Adipocyte (in vitro differentiated cells): Measurements from ENCODE around the gene SYT13.

ENCODE experiments used
- DNase-seq: peaks from one replicate; pipeline ENCODE4 v3.0.0-alpha.2; 2015; ENCODE audit warnings: low read depth
- H3K27me3 ChIP-seq: replicated peaks from 2 replicates; pipeline ENCODE4 v1.7.0; 2013; ENCODE audit warnings: mild to moderate bottlenecking, low read length, moderate library complexity; ENCODE audit not compliant: control insufficient read depth, insufficient read depth
- H3K36me3 ChIP-seq: 2 replicates; pipeline ENCODE4 v1.7.0; 2013; ENCODE audit warnings: low read length, mild to moderate bottlenecking, moderate library complexity; ENCODE audit not compliant: control insufficient read depth, insufficient read depth, severe bottlenecking
- H3K4me1 ChIP-seq: 2 replicates; pipeline ENCODE4 v1.7.0; 2013; ENCODE audit warnings: mild to moderate bottlenecking, low read length, moderate library complexity; ENCODE audit not compliant: control insufficient read depth, insufficient read depth
- H3K4me3 ChIP-seq: 2 replicates; pipeline ENCODE4 v1.7.0; 2013; ENCODE audit warnings: mild to moderate bottlenecking, low read length, moderate library complexity
- H3K9ac ChIP-seq: 2 replicates; pipeline ENCODE4 v1.7.0; 2013; ENCODE audit warnings: mild to moderate bottlenecking, low read length, moderate library complexity
- H3K9me3 ChIP-seq: 2 replicates; pipeline ENCODE4 v1.7.0; 2013; ENCODE audit warnings: mild to moderate bottlenecking, low read length, moderate library complexity; ENCODE audit not compliant: control insufficient read depth

The SYT13 gene

DNA sequence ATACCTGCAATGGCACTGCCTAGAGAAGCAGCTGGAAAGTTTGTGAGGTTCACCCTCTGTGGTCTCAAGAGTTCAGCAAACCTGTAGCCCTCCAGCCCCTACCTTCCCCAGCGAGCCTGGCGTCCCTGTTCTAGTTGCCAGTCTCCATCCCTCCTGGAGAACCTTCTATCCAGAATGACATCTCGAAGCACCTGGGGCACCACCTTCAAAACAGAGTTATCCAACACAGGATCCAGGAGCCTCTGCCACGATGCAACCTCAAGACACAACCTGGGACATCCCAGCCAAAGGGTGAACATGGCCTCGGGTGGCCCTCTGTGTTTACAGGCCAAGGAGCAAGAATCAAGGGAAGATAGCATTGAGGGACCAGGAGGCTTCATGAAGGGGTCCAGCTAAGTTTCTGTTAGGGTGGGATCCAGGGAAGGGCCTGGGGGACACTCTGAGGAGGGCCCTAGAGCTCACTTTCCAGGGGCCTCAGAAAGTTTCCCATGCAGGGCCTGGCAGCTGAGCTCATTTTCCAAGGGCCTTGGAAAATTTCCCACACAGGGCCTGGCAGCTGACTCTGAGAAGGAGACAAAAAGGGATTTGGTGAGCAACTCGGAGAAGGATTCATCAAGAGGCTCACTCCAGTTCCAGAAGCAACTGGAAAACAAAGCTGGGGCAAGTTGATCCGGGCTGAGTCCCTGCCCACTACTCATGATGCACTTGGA lies 36.9 kb upstream of the SYT13 start:
- H3K4me3 ChIP-seq: no peak overlapping the region
- H3K4me1 ChIP-seq: no peaks in the 10 kb centered on the region
- no peak overlapping the region for H3K9ac ChIP-seq
- peaks cover 33% of the 10 kb centered on the region for H3K9me3 ChIP-seq
- DNase-seq: no peak
- peaks cover 67% of the 10 kb centered on the region for H3K27me3 ChIP-seq
- no peaks in the 10 kb centered on the region for H3K36me3 ChIP-seq

DNA sequence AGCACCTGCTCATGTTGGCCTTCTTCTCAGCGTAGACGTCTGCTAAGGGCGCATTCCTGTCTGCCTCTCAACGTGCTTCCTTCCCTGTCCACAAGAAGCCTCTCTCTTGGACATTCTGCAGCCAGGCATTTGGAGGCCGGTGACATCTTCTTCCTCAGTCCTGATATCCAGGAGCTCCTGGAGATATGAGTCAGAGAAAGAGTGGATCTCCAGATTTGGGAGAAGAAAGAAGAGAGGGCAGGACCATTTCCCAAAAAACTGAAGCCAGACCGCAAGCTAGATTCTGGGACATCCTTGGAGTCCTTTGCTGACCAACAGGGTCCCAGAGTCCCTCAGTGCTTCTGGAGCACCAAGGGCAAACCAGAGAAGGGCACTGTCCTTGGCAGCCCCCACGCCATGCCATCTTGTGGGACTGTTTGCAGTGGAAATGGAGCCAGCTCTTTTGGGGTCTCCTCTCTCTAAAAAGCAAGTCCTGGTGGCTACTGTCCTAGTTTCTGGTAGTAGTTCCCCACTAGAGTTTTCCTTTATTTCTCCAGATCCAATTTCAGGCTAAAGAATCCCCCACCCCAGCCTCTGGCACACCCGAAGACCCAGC lies 36.1 kb upstream of the SYT13 start:
- DNase-seq: no peak
- no peak overlapping the region for H3K9ac ChIP-seq
- H3K4me1 ChIP-seq: no peaks in the 10 kb centered on the region
- H3K9me3 ChIP-seq: peaks cover 25% of the 10 kb centered on the region
- peaks cover 67% of the 10 kb centered on the region for H3K27me3 ChIP-seq
- no peaks in the 10 kb centered on the region for H3K36me3 ChIP-seq
- H3K4me3 ChIP-seq: no peak overlapping the region

DNA sequence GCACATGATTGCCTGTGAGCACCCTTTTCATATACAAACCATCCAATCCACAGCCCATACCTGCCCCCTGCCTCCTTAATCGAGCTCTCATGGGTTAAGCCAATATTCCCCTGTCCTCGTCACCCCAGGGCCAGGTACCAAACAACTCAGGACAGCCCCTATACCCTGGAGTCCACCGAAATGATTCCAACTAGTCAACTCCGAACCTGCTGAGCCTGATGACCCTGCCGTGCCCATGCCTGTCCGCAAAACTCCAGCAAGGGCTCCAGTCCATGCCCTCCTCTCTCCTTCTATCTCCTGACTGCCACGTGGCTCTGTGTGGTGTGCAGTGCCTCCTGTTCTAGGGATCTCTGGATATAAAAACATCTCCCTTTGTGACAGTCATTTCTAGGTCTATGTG lies 35.5 kb upstream of the SYT13 start:
- Histone ChIP-seq H3K4me1 (no peaks in the 10 kb centered on the region), H3K27me3 (peaks cover 70% of the 10 kb centered on the region), H3K9ac (no peak overlapping the region), H3K36me3 (no peaks in the 10 kb centered on the region), H3K9me3 (peaks cover 19% of the 10 kb centered on the region), H3K4me3 (no peak overlapping the region)
- DNase-seq: no peak

DNA sequence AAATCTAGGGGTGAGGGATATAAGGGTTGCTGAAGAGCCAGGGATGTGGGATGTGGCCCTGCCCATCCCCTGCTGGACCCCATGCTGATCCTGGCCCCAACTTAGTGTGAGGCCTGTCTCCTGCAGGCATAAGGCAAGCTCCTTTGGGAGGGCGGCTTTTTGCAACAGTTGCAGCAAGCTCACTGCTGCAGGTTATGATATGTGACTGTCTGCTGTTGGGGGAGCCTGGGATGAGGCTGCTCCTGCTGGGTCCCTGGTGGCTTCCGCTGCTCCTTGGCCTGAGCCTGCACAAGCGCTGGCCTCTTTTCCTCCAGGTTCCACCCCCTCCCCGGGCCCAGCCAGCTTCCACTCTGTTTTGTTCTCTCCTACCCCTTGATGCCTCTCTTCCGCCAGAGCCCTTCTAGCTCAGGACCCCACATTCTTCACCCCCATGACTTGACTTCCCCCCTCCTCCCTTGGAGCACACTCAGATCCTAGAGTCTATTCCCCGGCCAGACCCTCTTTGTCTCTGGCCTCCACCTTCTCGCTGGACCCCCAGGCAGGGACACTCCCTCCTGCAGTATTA lies 35.0 kb upstream of the SYT13 start:
- peaks cover 70% of the 10 kb centered on the region for H3K27me3 ChIP-seq
- no peak overlapping the region for H3K9ac ChIP-seq
- H3K4me3 ChIP-seq: no peak overlapping the region
- H3K9me3 ChIP-seq: peaks cover 14% of the 10 kb centered on the region
- no peaks in the 10 kb centered on the region for H3K36me3 ChIP-seq
- no peaks in the 10 kb centered on the region for H3K4me1 ChIP-seq
- DNase-seq: no peak

DNA sequence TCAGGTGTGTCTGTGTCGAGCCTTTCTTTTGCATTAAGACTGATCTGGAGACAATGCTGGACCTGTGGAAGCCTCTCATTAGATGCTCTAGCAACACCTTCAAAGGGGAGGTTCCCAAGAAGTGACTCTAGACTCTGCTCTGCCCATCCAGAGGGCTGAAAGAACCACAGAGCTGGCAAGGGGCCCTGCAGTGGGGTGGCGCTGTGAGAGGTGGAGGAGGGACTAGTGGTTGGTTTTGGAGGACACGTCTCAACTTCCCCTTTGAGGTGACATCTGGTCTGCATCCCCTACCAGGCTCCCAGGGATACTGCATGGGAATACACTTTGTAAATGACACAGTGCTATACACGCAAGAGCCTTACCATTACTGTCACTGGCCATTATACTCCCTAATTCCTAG lies 34.2 kb upstream of the SYT13 start:
- H3K4me1 ChIP-seq: no peaks in the 10 kb centered on the region
- DNase-seq: no peak
- no peak overlapping the region for H3K4me3 ChIP-seq

DNA sequence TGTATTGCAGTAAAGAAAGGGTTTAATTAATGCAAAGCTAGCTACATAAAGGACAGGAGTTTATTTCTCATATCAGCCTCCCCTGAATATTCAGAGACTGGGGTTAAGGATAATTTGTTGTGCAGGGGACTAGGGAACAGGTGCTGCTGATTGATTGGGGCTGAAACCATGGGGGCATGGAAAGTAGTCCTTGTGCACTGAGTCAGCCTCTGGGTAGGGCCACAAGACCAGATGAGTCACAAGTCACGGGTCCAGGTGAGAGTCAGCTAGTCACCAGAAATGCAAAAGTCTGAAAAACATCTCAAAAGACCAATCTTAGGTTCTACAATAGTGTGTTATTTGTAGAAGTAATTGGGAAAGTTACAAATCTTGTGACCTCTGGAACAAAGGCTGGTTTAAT lies 32.9 kb upstream of the SYT13 start:
- no peaks in the 10 kb centered on the region for H3K36me3 ChIP-seq
- peaks cover 76% of the 10 kb centered on the region for H3K27me3 ChIP-seq
- H3K4me3 ChIP-seq: no peak overlapping the region
- H3K9ac ChIP-seq: no peak overlapping the region
- no peak for DNase-seq
- no peaks in the 10 kb centered on the region for H3K4me1 ChIP-seq
- peaks cover 10% of the 10 kb centered on the region for H3K9me3 ChIP-seq

More for the DNA sequence above, 34.2 kb upstream of the SYT13 start:
- Histone ChIP-seq H3K9me3 (peaks cover 10% of the 10 kb centered on the region), H3K36me3 (no peaks in the 10 kb centered on the region), H3K27me3 (peaks cover 75% of the 10 kb centered on the region), H3K9ac (no peak overlapping the region)

DNA sequence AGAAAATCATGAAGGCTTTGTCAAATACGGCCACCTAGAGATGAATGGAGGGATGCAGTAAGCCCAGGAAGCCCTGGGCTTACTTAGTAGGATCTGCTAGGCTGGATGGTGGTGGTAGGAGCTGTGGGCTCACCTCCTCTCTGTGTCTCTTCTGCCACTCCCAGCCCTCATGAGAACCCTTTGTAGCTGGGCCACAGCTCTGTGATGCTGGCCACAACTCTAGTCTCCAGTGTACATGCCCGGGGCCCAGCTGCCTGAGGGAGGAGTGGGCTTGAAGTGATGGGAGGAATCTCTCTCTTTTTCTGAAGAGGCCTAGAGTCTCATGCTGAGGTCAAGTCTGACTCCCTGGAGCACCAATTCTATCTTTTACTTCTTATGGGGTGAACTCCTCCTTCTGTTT lies 32.4 kb upstream of the SYT13 start:
- no peak for DNase-seq
- Histone ChIP-seq H3K9me3 (peaks cover 10% of the 10 kb centered on the region), H3K4me3 (no peak overlapping the region), H3K9ac (no peak overlapping the region), H3K27me3 (peaks cover 76% of the 10 kb centered on the region), H3K36me3 (no peaks in the 10 kb centered on the region), H3K4me1 (no peaks in the 10 kb centered on the region)

DNA sequence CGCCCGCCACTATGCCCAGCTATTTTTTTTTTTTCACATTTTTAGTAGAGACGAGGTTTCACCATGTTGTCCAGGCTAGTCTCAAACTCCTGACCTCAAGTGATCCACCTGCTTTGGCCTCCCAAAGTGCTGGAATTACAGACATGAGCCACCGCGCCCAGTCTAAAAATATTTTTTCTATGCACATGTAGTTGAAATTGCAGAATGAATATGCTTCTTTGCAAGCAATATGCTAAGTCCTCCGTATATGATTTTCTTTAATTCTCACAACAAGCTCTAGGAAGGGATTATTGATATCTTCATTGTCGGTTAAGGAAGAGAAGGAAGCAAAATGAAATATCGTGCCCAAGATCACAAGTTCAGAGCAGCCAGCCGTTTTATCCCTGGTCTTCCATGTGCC lies 30.1 kb upstream of the SYT13 start:
- no peaks in the 10 kb centered on the region for H3K4me1 ChIP-seq
- peaks cover 58% of the 10 kb centered on the region for H3K27me3 ChIP-seq
- H3K36me3 ChIP-seq: no peaks in the 10 kb centered on the region
- no peak for DNase-seq
- no peak overlapping the region for H3K4me3 ChIP-seq
- H3K9ac ChIP-seq: no peak overlapping the region
- peaks cover 10% of the 10 kb centered on the region for H3K9me3 ChIP-seq

DNA sequence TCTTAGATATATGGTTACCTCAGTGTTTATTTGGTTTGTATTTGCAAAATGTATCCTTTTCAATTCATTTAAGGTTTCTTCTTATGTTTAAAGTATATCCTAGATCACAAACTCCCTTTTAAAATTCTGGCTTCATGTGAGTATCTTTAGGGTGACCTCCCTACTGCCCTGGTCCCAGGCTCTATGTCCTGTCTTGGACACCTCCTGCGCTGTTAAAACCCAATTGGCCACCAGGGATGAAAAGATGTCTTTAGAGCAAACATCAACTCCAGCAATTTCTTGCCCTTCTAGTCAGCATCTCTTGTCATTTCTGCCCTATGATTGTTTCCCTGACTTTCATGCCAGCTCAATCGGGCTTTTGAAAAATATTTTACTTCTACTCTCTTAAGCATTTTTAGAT lies 28.8 kb upstream of the SYT13 start:
- Histone ChIP-seq H3K4me3 (no peak overlapping the region), H3K27me3 (peaks cover 55% of the 10 kb centered on the region), H3K9ac (no peak overlapping the region), H3K4me1 (no peaks in the 10 kb centered on the region), H3K36me3 (no peaks in the 10 kb centered on the region), H3K9me3 (peaks cover 10% of the 10 kb centered on the region)
- DNase-seq: no peak

DNA sequence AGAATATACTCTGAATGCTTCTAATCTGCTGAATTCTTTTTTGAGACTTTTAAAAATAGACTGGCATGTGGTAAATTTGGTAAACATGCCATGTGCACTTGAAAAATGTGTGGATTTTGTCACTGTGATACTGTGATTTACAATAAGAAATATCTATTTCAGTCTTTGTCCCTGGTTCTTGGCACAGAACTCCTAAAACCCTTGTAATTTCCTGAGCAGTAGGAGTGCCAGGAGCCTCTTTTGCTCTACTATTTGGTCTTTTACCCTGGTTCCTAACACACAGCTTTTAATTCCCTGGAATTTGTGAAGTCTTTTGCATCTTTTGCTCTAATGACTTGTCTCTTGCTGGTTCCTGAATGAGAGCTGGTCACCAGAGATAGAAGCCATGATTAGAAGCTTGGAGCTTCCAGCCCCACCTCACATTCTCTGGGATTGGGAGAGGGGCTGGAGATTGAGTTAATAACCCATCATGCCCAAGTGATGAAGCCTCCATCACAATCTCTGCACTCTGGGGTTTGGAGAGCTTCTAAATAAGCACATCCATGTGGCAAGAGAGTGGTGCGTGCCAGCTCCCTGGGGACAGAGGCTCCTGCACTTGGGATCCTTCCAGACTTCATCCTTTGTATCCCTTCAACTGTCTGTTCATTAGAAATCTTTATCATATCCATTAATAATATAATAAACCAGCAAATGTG lies 27.2 kb upstream of the SYT13 start:
- Histone ChIP-seq H3K36me3 (no peaks in the 10 kb centered on the region), H3K9ac (no peak overlapping the region), H3K27me3 (peaks cover 48% of the 10 kb centered on the region), H3K4me3 (no peak overlapping the region), H3K9me3 (peaks cover under 1% of the 10 kb centered on the region), H3K4me1 (no peaks in the 10 kb centered on the region)
- DNase-seq: no peak

DNA sequence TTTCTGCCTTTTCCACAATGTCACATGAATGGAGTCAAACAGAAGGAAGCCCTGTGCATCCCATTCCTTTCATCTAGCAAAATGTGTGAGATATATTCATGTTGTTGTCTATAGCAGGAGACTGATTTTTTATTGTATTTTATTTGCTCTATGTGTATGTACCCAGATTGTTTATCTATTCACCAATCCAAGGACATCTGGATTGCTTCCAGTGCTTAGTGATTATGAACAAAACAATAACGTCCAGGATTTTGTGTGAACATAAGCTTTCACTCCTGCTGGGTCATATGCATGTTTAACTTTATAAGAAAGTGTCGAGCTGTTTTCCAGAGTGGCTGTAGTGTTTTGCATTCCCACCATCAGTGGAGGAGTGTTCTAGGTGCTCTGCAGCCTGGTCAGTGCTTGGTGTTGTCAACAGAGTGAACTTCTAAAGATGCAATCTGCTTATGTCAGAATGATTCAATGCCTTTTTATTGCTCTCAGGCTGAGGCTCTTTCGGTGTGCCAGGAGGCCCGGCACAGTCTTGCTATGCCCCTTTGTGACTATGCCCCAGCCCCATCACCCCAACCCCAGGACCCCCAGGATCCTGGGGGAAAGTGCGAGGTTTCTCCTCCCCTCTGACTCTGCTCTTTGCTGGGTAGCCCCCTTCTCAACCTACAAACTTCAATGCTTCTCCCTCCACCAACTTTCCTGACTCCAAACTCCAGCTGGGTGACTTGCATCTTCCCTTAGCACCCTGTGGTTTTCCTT lies 19.9 kb upstream of the SYT13 start:
- H3K36me3 ChIP-seq: no peaks in the 10 kb centered on the region
- no peak overlapping the region for H3K9ac ChIP-seq
- no peaks in the 10 kb centered on the region for H3K4me1 ChIP-seq
- H3K9me3 ChIP-seq: peaks cover 5% of the 10 kb centered on the region
- no peak overlapping the region for H3K4me3 ChIP-seq
- peaks cover 57% of the 10 kb centered on the region for H3K27me3 ChIP-seq
- DNase-seq: no peak
